HG02678 (cell line): ENCODE results near the gene PHOSPHO1.
"Not testable (repeated sequence)": the region's sequence is repeated elsewhere in the genome, so short reads cannot be mapped to it uniquely, and the experiment has no call there.

Experiments used
- ATAC-seq: cut with Tn5 transposase; IDR thresholded peaks from one replicate; pipeline ENCODE4 v1.9.1; 2021; ENCODE audit warnings: mild to moderate bottlenecking, moderate library complexity; ENCODE audit not compliant: unreplicated experiment

The PHOSPHO1 gene

GRCh38 chr17:49194297-49194607, 36.3 kb downstream of the PHOSPHO1 start:
- ATAC-seq = no peak

DNA sequence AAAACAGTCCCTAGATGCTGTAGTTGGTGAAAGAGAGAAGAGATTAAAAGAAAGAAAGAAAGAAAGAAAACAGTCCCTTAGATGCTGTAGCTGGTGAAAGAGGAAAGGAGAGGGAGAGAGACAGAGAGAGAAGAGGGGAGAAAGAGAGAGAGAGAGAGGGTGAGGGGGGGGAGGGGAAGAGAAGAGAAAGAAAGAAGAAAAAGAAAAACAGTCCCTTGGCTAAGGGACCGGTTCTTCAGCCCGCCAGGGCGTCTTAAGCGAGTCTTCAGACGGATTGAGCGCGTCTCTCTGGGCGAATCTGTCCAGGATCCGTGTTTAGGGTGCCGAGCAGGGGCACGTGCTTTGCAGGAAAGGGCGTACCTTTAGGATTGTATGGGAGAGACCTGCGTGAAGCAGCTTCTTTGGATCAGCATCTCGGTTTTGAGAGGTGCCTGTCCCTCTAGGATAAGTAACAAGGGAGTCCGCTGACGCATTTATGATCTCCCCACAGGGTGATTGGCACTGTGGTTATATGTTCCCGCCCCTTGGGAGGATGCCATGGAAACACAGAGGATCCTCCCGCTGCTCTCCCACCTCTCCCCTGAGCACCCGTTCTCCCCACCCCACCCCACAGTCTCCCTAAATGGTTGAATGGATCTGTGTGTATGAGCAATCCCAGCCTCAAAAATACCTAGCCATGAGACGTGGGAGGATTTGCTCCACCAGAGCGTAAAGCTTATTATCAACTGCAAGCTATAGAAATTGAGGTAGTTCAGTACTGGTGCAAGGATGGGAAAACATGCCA, 36.9 kb downstream of the PHOSPHO1 start:
- no peak for ATAC-seq

DNA sequence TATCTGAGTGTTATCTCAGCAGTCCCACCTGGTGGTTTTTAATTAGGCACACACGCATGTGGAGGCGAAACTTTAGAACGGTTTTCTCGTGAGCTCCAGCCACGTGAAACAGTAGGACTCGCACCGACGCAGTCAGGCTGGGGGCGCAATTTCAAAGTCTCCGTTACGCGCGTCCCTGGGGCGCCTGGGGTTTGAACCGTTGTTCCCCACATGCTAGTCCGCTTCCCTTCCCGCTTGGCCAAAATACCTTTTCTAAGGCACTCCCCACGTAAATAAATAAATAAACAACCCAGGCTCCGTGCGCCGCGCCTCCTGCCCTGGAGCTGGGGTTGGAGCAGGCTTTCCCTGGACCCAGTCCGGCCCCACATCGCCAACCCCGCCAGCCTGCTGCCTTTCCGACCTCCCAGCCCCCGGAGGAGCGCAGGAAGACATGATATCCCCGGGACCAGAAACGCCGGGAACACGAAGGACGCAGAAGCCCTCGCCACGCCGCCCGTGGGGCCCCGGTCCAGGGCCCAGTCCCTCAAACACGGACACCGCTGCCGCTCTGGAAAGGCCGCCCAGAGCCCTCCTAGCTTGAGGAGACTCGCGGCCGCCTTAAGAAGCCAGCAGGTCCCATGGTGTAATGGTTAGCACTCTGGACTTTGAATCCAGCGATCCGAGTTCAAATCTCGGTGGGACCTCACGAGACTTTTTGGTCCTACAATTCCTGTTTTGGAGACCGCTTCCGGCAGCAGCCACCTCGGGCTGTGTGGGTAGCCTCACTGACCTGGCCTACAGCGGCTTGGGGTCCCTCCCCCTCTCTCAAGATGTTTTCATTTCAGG, 38.5 kb downstream of the PHOSPHO1 start:
- ATAC-seq = peak; percentile 32

GRCh38 chr17:49191409-49191916, 39.1 kb downstream of the PHOSPHO1 start:
- ATAC-seq = no peak

- no peak for ATAC-seq
Observed at GRCh38 chr17:49190932-49191331, 39.7 kb downstream of the PHOSPHO1 start.

DNA sequence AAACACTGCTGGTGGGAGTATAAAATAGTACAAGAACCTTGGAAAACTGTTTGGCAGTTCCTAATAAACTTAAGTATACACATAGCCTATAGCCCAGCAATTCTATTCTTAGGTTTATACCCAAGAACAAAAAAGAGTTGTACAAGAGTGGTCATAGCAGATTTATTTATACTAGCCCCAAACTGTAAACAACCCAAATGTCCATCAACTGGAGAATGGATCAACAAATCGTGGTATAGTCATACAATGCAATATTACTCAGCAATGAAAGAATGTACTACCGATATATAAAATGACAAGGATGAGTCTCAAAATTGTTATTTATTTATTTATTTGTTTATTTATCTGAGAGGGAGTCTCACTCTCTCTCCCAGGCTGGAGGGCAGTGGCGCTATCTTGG, 43.3 kb downstream of the PHOSPHO1 start:
- no peak for ATAC-seq

DNA sequence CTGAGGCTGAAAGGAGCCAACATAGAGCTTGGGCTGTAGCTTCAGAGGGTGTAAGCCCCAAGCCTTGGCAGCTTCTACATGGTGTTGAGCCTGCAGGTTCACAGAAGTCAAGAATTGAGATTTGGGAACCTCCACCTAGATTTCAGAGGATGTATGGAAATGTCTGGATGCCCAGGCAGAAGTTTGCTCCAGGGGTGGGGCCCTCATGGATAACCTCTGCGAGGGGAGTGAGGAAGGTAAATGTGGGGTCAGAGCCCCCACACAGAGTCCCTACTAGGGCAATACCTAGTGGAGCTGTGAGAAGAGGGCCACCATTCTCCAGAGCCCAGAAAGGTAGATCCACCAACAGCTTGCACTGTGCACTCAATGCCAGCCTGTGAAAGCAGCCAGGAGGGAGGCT, 45.2 kb downstream of the PHOSPHO1 start:
- not testable (repeated sequence) for ATAC-seq

DNA sequence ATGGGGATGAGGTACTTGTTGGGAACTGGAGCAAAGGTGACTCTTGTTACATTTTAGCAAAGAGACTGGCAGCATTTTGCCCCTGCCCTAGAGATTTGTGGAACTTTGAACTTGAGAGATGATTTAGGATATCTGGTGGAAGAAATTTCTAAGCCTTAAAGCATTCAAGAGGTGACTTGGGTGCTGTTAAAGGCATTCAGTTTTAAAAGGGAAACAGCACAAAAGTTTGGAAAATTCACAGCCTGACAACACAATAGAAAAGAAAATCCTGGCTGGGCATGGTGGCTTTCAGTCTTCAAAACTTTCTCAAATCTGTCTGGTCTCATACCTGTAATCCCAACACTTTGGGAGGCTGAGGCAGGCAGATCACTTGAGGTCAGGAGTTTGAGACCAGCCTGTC, 46.1 kb downstream of the PHOSPHO1 start:
- ATAC-seq = not testable (repeated sequence)

DNA sequence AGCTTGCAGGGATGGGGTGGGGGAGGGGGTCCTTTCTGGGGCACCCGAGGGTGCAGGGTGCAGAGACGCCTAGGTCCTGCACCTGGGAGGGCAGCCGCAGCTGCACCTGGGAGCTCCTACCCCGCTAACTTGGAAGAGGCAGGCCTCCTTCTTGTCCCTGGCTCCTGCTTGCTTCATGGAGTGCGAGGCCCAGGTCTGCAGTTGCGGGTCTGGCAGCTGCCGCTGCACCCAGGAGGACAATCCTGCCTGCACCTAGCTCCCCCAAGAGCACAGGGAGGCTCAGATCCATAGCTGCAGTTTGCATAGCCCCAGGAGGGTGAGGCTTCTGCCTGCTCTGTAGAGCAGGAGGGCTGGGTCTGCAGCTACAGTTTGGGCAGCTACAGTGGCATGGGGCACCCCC, 46.8 kb downstream of the PHOSPHO1 start:
- ATAC-seq = no peak

DNA sequence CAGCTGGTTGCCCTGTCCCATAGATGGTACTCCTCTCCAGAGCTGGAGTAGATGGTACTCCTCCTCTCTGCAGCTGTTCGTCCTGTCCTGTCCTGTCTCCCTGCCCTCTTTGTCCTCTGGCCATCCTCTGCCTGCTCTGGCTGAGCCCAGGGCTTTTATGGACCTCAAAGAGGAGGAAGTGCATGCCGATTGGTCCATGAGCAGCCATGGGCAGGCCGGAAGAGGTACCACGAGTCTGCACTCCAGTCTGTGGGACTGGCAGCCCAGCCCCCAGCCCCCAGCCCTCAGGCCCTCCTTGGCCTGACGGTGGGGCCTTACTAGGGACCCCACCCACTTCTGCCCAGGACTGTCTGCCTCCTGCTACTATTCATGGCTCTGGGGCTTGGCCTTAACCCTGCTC, 47.2 kb downstream of the PHOSPHO1 start:
- ATAC-seq = no peak

- no peak for ATAC-seq
Observed at GRCh38 chr17:49180998-49181635, 49.5 kb downstream of the PHOSPHO1 start.

DNA sequence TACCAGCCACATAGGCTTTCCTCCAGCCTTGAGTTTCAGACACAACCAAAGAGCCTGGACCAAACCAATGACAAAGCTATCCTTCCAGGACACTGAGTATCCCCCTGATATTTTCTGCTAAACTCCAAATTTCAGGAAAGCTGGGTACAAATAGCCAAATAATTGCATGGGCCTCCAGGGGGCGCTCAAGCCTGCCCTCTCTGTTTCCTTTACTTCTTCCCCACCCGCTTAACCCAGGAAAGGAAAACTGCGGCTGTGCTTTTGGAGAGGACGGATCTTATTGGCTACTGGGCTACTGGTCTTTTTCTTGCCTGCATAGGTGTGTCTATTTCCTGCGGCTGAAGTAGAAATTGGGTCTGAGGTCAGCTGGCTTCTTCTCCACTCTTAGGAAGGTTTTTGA, 50.3 kb downstream of the PHOSPHO1 start:
- no peak for ATAC-seq

GRCh38 chr17:49175978-49176377, 54.6 kb downstream of the PHOSPHO1 start:
- not testable (repeated sequence) for ATAC-seq
